Measurements from ENCODE around the gene LZTR1. TPM values are rescaled to one million over a fixed set of nuclear protein-coding genes. Genes with fewer than 3 reads are reported as not detected.

The LZTR1 gene
- total RNA-seq, 1 experiment from 2014 or later: 23.4 TPM

DNA sequence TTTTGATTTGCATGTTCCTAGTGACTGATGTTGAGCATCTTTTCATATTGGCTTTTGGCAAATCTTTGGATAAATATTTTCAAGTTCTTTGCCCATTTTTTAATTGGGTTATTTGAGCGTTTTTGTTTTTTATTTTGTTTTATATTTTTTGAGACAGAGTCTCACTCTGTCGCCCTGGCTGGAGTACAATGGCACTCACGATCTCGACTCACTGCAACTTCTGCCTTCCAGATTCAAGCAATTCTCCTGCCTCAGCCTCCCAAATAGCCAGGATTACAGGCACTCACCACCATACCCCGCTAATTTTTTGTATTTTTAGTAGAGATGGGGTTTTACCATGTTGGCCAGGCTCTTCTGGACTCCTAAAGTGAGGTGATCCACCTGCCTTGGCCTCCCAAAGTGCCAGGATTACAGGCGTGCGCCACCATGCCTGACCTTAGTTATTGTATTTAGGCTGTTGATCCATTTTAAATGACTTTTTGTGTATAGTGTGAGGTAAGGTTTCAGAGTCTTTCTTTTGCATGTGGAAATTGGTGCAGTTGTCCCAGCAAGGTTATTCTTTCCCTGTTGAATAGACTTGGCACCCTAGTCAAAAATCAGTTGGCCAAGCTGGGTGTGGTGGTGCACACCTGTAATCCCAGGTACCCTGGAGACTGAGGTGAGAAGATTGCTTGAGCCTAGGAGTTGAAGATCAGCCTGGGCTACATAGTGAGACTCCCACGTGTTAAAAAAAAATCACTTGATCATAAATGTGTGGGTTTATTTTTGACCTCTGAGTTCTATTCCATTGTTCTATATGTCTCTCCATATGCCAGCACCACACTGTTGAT, 38.8 kb upstream of the LZTR1 start:
- Histone ChIP-seq H3K79me2 (ENCODE audit: low read depth) (peaks cover 94% of the 10 kb centered on the region), H3K4me2 (no peak overlapping the region), H3K4me3 (no peak overlapping the region), H3F3A (ENCODE audit: insufficient read depth, low read depth) (peaks cover 3% of the 10 kb centered on the region; the same call in 1 of the 2 replicates), H3K9me3 (ENCODE audit: insufficient read depth, low read depth) (no peaks in the 10 kb centered on the region), H4K20me1 (ENCODE audit: insufficient read depth) (peaks cover 69% of the 10 kb centered on the region), H3K36me3 (ENCODE audit: low read depth) (no peaks in the 10 kb centered on the region), H3K27me3 (ENCODE audit: insufficient read depth, low read depth) (no peaks in the 10 kb centered on the region), H3K27ac (no peak overlapping the region), H3K4me1 (replicated peaks; ENCODE audit: insufficient read depth) (no peaks in the 10 kb centered on the region), H3K9me2 (ENCODE audit: insufficient read depth) (no peaks in the 10 kb centered on the region), H2AFZ (no peak overlapping the region)
- no peak for DNase-seq
- TF ChIP-seq EZH2 (IDR thresholded peaks at IDR 0.05; ENCODE audit: low read depth) (no peak), CTCF (conservative IDR thresholded peaks at IDR 0.05) (no peak)
- BruUV-seq (replicated peaks): no TSS peak
- ChIA-PET POLR2A (ENCODE audit: unreplicated experiment) (interaction anchor here (0.7 kb wide), 1 partner anchor 58 kb away, joined by 6 read pairs; no protein-coding TSS in a partner anchor), CTCF (interaction anchor here (0.5 kb wide), 1 partner anchor 704 kb away, joined by 3 read pairs; no protein-coding TSS in a partner anchor)
- intact Hi-C loops (cut with micrococcal nuclease; ENCODE audit: unreplicated experiment): no loop called here

GRCh38 chr22:20944042-20944441, 38.1 kb upstream of the LZTR1 start:
- Histone ChIP-seq H3K4me1 (replicated peaks; ENCODE audit: insufficient read depth) (no peaks in the 10 kb centered on the region), H3K4me3 (no peak overlapping the region), H3K79me2 (ENCODE audit: low read depth) (peaks cover 96% of the 10 kb centered on the region), H3K9me3 (ENCODE audit: insufficient read depth, low read depth) (no peaks in the 10 kb centered on the region), H3K4me2 (no peak overlapping the region), H4K20me1 (ENCODE audit: insufficient read depth) (peaks cover 63% of the 10 kb centered on the region), H3K36me3 (ENCODE audit: low read depth) (no peaks in the 10 kb centered on the region), H3K9me2 (ENCODE audit: insufficient read depth) (no peaks in the 10 kb centered on the region), H2AFZ (no peak overlapping the region), H3K27me3 (ENCODE audit: insufficient read depth, low read depth) (no peaks in the 10 kb centered on the region), H3F3A (ENCODE audit: insufficient read depth, low read depth) (peaks cover 6% of the 10 kb centered on the region; the same call in 1 of the 2 replicates), H3K27ac (no peak overlapping the region)
- POLR2A ChIA-PET (ENCODE audit: unreplicated experiment): no interaction called here
- intact Hi-C loops (cut with micrococcal nuclease; ENCODE audit: unreplicated experiment): no loop called here
- no peak for DNase-seq
- BruUV-seq (replicated peaks): no TSS peak
- TF ChIP-seq EZH2 (IDR thresholded peaks at IDR 0.05; ENCODE audit: low read depth) (no peak), CTCF (conservative IDR thresholded peaks at IDR 0.05) (no peak)
- CTCF ChIA-PET: interaction anchor here (0.5 kb wide), 1 partner anchor 703 kb away, joined by 3 read pairs; no protein-coding TSS in a partner anchor

DNA sequence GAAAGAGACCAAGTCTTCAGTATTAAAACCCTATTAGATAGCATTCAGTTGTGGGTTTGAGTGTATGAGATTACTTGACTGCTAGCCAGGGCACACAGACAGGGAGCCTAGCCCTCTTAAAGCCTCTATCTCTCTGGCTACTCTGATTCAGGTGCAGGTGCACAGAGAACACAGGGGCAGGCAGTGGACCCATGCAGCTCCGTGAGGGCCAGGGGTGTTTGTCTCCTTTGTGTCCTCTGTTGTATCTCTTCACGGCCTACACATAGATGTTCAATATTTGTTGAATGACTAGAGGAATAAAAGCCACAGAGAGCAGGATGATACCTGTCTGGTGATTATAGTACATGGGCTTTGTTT, 36.5 kb upstream of the LZTR1 start:
- H3K9me3 ChIP-seq (ENCODE audit: insufficient read depth, low read depth): no peaks in the 10 kb centered on the region
- no peaks in the 10 kb centered on the region for H3K9me2 ChIP-seq (ENCODE audit: insufficient read depth)
- no peaks in the 10 kb centered on the region for H3K4me1 ChIP-seq (replicated peaks; ENCODE audit: insufficient read depth)
- peaks cover 17% of the 10 kb centered on the region; the same call in 1 of the 2 replicates for H3F3A ChIP-seq (ENCODE audit: insufficient read depth, low read depth)
- H3K36me3 ChIP-seq (ENCODE audit: low read depth): no peaks in the 10 kb centered on the region; the same call in 1 of the 2 replicates
- BruUV-seq (replicated peaks): no TSS peak
- H2AFZ ChIP-seq: no peak overlapping the region
- ChIA-PET CTCF (no interaction called here), POLR2A (ENCODE audit: unreplicated experiment) (no interaction called here)
- peaks cover 98% of the 10 kb centered on the region for H3K79me2 ChIP-seq (ENCODE audit: low read depth)
- no peak overlapping the region for H3K27ac ChIP-seq
- DNase-seq: no peak
- no peak for TF ChIP-seq EZH2 (IDR thresholded peaks at IDR 0.05; ENCODE audit: low read depth)
- TF ChIP-seq CTCF (conservative IDR thresholded peaks at IDR 0.05): no peak
- peaks cover 58% of the 10 kb centered on the region for H4K20me1 ChIP-seq (ENCODE audit: insufficient read depth)
- no peaks in the 10 kb centered on the region for H3K27me3 ChIP-seq (ENCODE audit: insufficient read depth, low read depth)
- intact Hi-C loops (cut with micrococcal nuclease; ENCODE audit: unreplicated experiment): no loop called here
- H3K4me2 ChIP-seq: no peak overlapping the region
- H3K4me3 ChIP-seq: no peak overlapping the region

Data from PC-9 (cell line).